ENCODE data around the gene MRPL55. TPM values are rescaled to one million over a fixed set of nuclear protein-coding genes. Genes with fewer than 3 reads are reported as not detected.

MRPL55 gene
- total RNA-seq, 6 experiments from 2014 or later, result 24.2 to 75.9 (median 38.0) TPM

- no peaks in the 10 kb centered on the region for H3K27me3 ChIP-seq
- peaks cover 0 to 21% (median 15%) of the 10 kb centered on the region in 4 donors for H3K4me1 ChIP-seq
- H3K4me3 ChIP-seq, result no peak overlapping the region
- peak in 1 of 3 donors; percentile 30 for DNase-seq
- no peaks in the 10 kb centered on the region for H3K9me3 ChIP-seq
- peaks cover 0 to 9% (median 4%) of the 10 kb centered on the region in 4 donors for H3K36me3 ChIP-seq
- intact Hi-C loops (cut with DNase I), result no loop called here
- no CpG with 5 or more reads among the region's 8 CpGs for WGBS (ENCODE audit: insufficient coverage, low coverage, low lambda C conversion rate, missing lambda C conversion rate)
- no peak for ATAC-seq
- TF ChIP-seq POLR2A (IDR thresholded peaks at IDR 0.05) (no peak), CTCF (IDR thresholded peaks at IDR 0.05) (no peak)
- no peak overlapping the region for H3K27ac ChIP-seq
These were observed 35.9 kb upstream of the MRPL55 start for GRCh38 chr1:228144993-228145343.

GRCh38 chr1:228144193-228144992 is 35.3 kb upstream of the MRPL55 start:
- intact Hi-C loops (cut with DNase I), result no loop called here
- TF ChIP-seq POLR2A (IDR thresholded peaks at IDR 0.05), result no peak
- no peak for TF ChIP-seq CTCF (IDR thresholded peaks at IDR 0.05)
- peaks cover 0 to 9% (median 4%) of the 10 kb centered on the region in 4 donors for H3K36me3 ChIP-seq
- WGBS (ENCODE audit: insufficient coverage, low coverage, low lambda C conversion rate, missing lambda C conversion rate), result 67% methylated on average over 1 of the region's 16 CpGs
- H3K4me3 ChIP-seq, result no peak overlapping the region
- peak in 2 of 3 donors; percentile 21 to 46 for DNase-seq
- H3K4me1 ChIP-seq, result peaks cover 0 to 21% (median 15%) of the 10 kb centered on the region in 4 donors
- no peaks in the 10 kb centered on the region for H3K27me3 ChIP-seq
- H3K9me3 ChIP-seq, result no peaks in the 10 kb centered on the region
- ATAC-seq, result no peak
- H3K27ac ChIP-seq, result no peak overlapping the region

GRCh38 chr1:228143480-228144192 is 34.5 kb upstream of the MRPL55 start:
- peaks cover 0 to 4% (median 3%) of the 10 kb centered on the region in 4 donors for H3K36me3 ChIP-seq
- DNase-seq (peak in 2 of 3 donors; percentile 38 to 51), ATAC-seq (no peak)
- H3K27me3 ChIP-seq, result no peaks in the 10 kb centered on the region
- peaks cover 0 to 21% (median 15%) of the 10 kb centered on the region in 4 donors for H3K4me1 ChIP-seq
- no peak overlapping the region for H3K27ac ChIP-seq
- intact Hi-C loops (cut with DNase I), result no loop called here
- no peak for TF ChIP-seq POLR2A (IDR thresholded peaks at IDR 0.05)
- no peak for TF ChIP-seq CTCF (IDR thresholded peaks at IDR 0.05)
- 90% methylated on average over 8 of the region's 12 CpGs for WGBS (ENCODE audit: insufficient coverage, low coverage, low lambda C conversion rate, missing lambda C conversion rate)
- H3K9me3 ChIP-seq, result no peaks in the 10 kb centered on the region
- no peak overlapping the region for H3K4me3 ChIP-seq

GRCh38 chr1:228142701-228143136 is 33.6 kb upstream of the MRPL55 start:
- ATAC-seq, result no peak
- no peaks in the 10 kb centered on the region for H3K27me3 ChIP-seq
- no peak overlapping the region for H3K27ac ChIP-seq
- intact Hi-C loops (cut with DNase I), result no loop called here
- WGBS (ENCODE audit: insufficient coverage, low coverage, low lambda C conversion rate, missing lambda C conversion rate), result 40% methylated on average over 1 of the region's 11 CpGs
- DNase-seq, result peak in 1 of 3 donors; percentile 39
- H3K9me3 ChIP-seq, result no peaks in the 10 kb centered on the region
- peaks cover 0 to 4% (median 2%) of the 10 kb centered on the region in 4 donors for H3K36me3 ChIP-seq
- no peak overlapping the region for H3K4me3 ChIP-seq
- TF ChIP-seq CTCF (IDR thresholded peaks at IDR 0.05), result no peak
- TF ChIP-seq POLR2A (IDR thresholded peaks at IDR 0.05), result no peak
- H3K4me1 ChIP-seq, result peaks cover 0 to 21% (median 15%) of the 10 kb centered on the region in 4 donors
